IMR-90 (cell line): ENCODE results near the gene FAXC. TPM values are rescaled to one million over a fixed set of nuclear protein-coding genes. Genes with fewer than 3 reads are reported as not detected.

Experiments
- ATAC-seq: fragments of 200-7000 bp; cut with Tn5 transposase; 2 replicates; pipeline ENCODE4 v1.9.1; 2020; ENCODE audit warnings: low read depth, mild to moderate bottlenecking, moderate library complexity
- BruUV-seq: library from RNA; stranded (reverse); fragments of 400-500 nt; replicated peaks from 2 replicates; lab custom pipeline; 2021; lab: Mats Ljungman, UMichigan
- CTCF ChIA-PET: fragments of 300-600 bp; formaldehyde crosslinking; extraction: SDS; loops from one replicate; lab custom pipeline; 2021; ENCODE audit warnings: antibody characterized with exemption; lab: Yijun Ruan, JAX
- POLR2A ChIA-PET: fragments of 300-600 bp; sonication (Branson Sonifier 250); formaldehyde crosslinking; loops from one replicate; lab custom pipeline; 2022; ENCODE audit warnings: antibody characterized with exemption; ENCODE audit not compliant: unreplicated experiment; lab: Charles Lee
- DNase-seq: peaks from one replicate; pipeline ENCODE4 v3.0.0; 2013
- H2AFZ ChIP-seq: replicated peaks from 2 replicates; pipeline ENCODE3; 2013; ENCODE audit warnings: low read length, mild to moderate bottlenecking; ENCODE audit not compliant: poor library complexity
- H2AK5ac ChIP-seq: 2 replicates; pipeline ENCODE4 v1.6.1; 2013; ENCODE audit warnings: low read depth, low read length, inconsistent platforms
- H2AK9ac ChIP-seq: replicated peaks from 2 replicates; pipeline ENCODE3; 2013; ENCODE audit warnings: mild to moderate bottlenecking, low read depth, low read length, moderate library complexity; ENCODE audit not compliant: poor library complexity
- H2BK120ac ChIP-seq: 2 replicates; pipeline ENCODE4 v1.6.1; 2013; ENCODE audit warnings: low read depth, low read length, inconsistent platforms
- H2BK15ac ChIP-seq: 3 replicates; pipeline ENCODE4 v1.6.1; 2013; ENCODE audit warnings: low read depth, low read length, inconsistent platforms
- H2BK20ac ChIP-seq: 2 replicates; pipeline ENCODE4 v1.6.1; 2013; ENCODE audit warnings: low read depth, mild to moderate bottlenecking, inconsistent platforms, low read length, moderate library complexity
- H2BK5ac ChIP-seq: 2 replicates; pipeline ENCODE4 v1.6.1; 2013; ENCODE audit warnings: mild to moderate bottlenecking, low read depth, low read length, inconsistent platforms; ENCODE audit not compliant: poor library complexity, severe bottlenecking
- H3K14ac ChIP-seq: replicated peaks from 2 replicates; pipeline ENCODE4 v1.6.1; 2013; ENCODE audit warnings: low read depth, low read length, inconsistent platforms
- H3K18ac ChIP-seq: 2 replicates; pipeline ENCODE4 v1.6.1; 2013; ENCODE audit warnings: low read depth, low read length, control low read depth
- H3K23ac ChIP-seq: 2 replicates; pipeline ENCODE4 v1.6.1; 2013; ENCODE audit warnings: low read depth, low read length, inconsistent platforms
- H3K27ac ChIP-seq: 2 replicates; pipeline ENCODE4 v1.5.1; 2013; ENCODE audit warnings: mild to moderate bottlenecking, control low read depth, low read length; ENCODE audit not compliant: insufficient read depth
- H3K27me3 ChIP-seq: 2 replicates; pipeline ENCODE4 v1.6.1; 2013; ENCODE audit warnings: low read length; ENCODE audit not compliant: control insufficient read depth, insufficient read depth
- H3K36me3 ChIP-seq: 2 replicates; pipeline ENCODE4 v1.6.1; 2013; ENCODE audit warnings: low read length, mixed read lengths; ENCODE audit not compliant: control insufficient read depth, insufficient read depth
- H3K4ac ChIP-seq: 2 replicates; pipeline ENCODE4 v1.6.1; 2013; ENCODE audit warnings: low read depth, low read length, inconsistent platforms
- H3K4me1 ChIP-seq: 2 replicates; pipeline ENCODE4 v1.6.1; 2013; ENCODE audit warnings: low read length, mixed read lengths; ENCODE audit not compliant: control insufficient read depth, insufficient read depth
- H3K4me2 ChIP-seq: 2 replicates; pipeline ENCODE4 v1.6.1; 2013; ENCODE audit warnings: low read depth, mild to moderate bottlenecking, control low read depth, low read length, moderate library complexity
- H3K4me3 ChIP-seq: 2 replicates; pipeline ENCODE4 v1.5.1; 2013; ENCODE audit warnings: low read depth, mild to moderate bottlenecking, control low read depth, low read length, moderate library complexity; ENCODE audit not compliant: insufficient read depth
- H3K56ac ChIP-seq: 2 replicates; pipeline ENCODE4 v1.6.1; 2013; ENCODE audit warnings: low read length, inconsistent platforms; ENCODE audit not compliant: insufficient read depth; ENCODE audit errors: extremely low read depth
- H3K79me1 ChIP-seq, 2 experiments: 2 replicates each; pipeline ENCODE4 v1.6.1; 2013; ENCODE audit warnings: low read length in 2 of 2, inconsistent platforms in 1 of 2, low read depth in 1 of 2
- H3K9ac ChIP-seq: 2 replicates; pipeline ENCODE4 v1.6.1; 2013; ENCODE audit warnings: low read depth, low read length, control low read depth
- H3K9me1 ChIP-seq: 2 replicates; pipeline ENCODE4 v1.6.1; 2013; ENCODE audit warnings: low read length, inconsistent platforms; ENCODE audit not compliant: insufficient read depth
- H3K9me3 ChIP-seq: 2 replicates; pipeline ENCODE4 v1.6.1; 2013; ENCODE audit warnings: low read length; ENCODE audit not compliant: control insufficient read depth, insufficient read depth
- H4K20me1 ChIP-seq: 2 replicates; pipeline ENCODE4 v1.6.1; 2013; ENCODE audit warnings: low read length, inconsistent platforms; ENCODE audit not compliant: insufficient read depth
- H4K5ac ChIP-seq: 2 replicates; pipeline ENCODE4 v1.6.1; 2013; ENCODE audit warnings: mild to moderate bottlenecking, low read depth, low read length, control low read depth
- H4K8ac ChIP-seq, 2 experiments: 2 replicates each; pipeline ENCODE4 v1.6.1; 2013; ENCODE audit warnings: low read depth in 2 of 2, low read length in 2 of 2, control low read depth in 1 of 2, inconsistent platforms in 1 of 2
- H4K91ac ChIP-seq: 2 replicates; pipeline ENCODE4 v1.6.1; 2013; ENCODE audit warnings: low read depth, low read length, inconsistent platforms; ENCODE audit not compliant: insufficient read depth
- CEBPB ChIP-seq: IDR thresholded peaks from 2 replicates; pipeline ENCODE4 v1.6.1; 2012; ENCODE audit warnings: low read depth, low read length, improper control_type of control experiment
- CHD1 ChIP-seq: IDR thresholded peaks from 2 replicates; pipeline ENCODE4 v1.6.1; 2012; ENCODE audit warnings: low read depth, low read length, improper control_type of control experiment
- FOS ChIP-seq: fragments of 150-350 bp; IDR thresholded peaks from 2 replicates; pipeline ENCODE4 v1.6.1; 2016; ENCODE audit warnings: low read depth, low read length
- MXI1 ChIP-seq: IDR thresholded peaks from 2 replicates; pipeline ENCODE4 v1.6.1; 2012; ENCODE audit warnings: low read depth, mild to moderate bottlenecking, low read length, moderate library complexity, borderline replicate concordance
- NFE2L2 ChIP-seq: fragments of 150-350 bp; IDR thresholded peaks from 2 replicates; pipeline ENCODE4 v1.6.1; 2016; ENCODE audit warnings: low read depth, mild to moderate bottlenecking, low read length
- RAD21 ChIP-seq: IDR thresholded peaks from 2 replicates; pipeline ENCODE4 v1.6.1; 2012; ENCODE audit warnings: low read length, improper control_type of control experiment
- RCOR1 ChIP-seq: IDR thresholded peaks from 2 replicates; pipeline ENCODE4 v1.6.1; 2012; ENCODE audit warnings: mild to moderate bottlenecking, low read length, improper control_type of control experiment; ENCODE audit not compliant: insufficient replicate concordance
- WGBS, 2 experiments: methylation state at CpG; one replicate each; pipeline versions ENCODE4 v1.1.5 to v1.1.7; 2013; ENCODE audit warnings: missing lambda C conversion rate in 2 of 2; ENCODE audit not compliant: insufficient read length in 1 of 2; ENCODE audit errors: extremely low coverage in 2 of 2; 5-methylcytosine and 5-hydroxymethylcytosine counted together
- dilution Hi-C: fragments of 300-500 bp; cut with HindIII; formaldehyde crosslinking; loops from one replicate; pipeline ENCODE4 v1.14.3; 2018; ENCODE audit warnings: low sequenced_read_pairs; ENCODE audit not compliant: unreplicated experiment
- in situ Hi-C: fragments of 300-500 bp; cut with MboI; formaldehyde crosslinking; loops from 3 replicates; pipeline ENCODE4 v1.14.3; 2019; ENCODE audit warnings: low sequenced_read_pairs, inconsistent platforms, mixed read lengths
- intact Hi-C: fragments of 100-400 bp; cut with micrococcal nuclease; formaldehyde crosslinking; loops from 2 replicates; pipeline ENCODE4 v1.10.0; 2022
- polyA plus RNA-seq, 3 experiments: library from polyadenylated mRNA; depleted of rRNA; stranded (reverse); fragments of >200 nt; gene quantifications; 2 replicates each; pipeline ENCODE4 v1.2.3, GENCODE V29; 2012; ENCODE audit warnings: low replicate concordance in 1 of 3
- total RNA-seq: library from RNA; depleted of rRNA; stranded (reverse); fragments of >200 nt; gene quantifications from 2 replicates; pipeline ENCODE4 v1.2.3, GENCODE V29; 2012

FAXC gene
- total and polyA plus RNA-seq, 2 of the 4 experiments (the other 2 are of a cell fraction): 1.1 to 2.7 TPM

- Histone ChIP-seq H3K27ac (no peak overlapping the region), H2BK20ac (no peak overlapping the region), H3K14ac (no peak overlapping the region), H3K9me3 (no peaks in the 10 kb centered on the region), H4K20me1 (no peaks in the 10 kb centered on the region), H3K9me1 (peaks cover 6% of the 10 kb centered on the region; the same call in 1 of the 2 replicates), H3K9ac (no peak overlapping the region), H3K56ac (no peak overlapping the region), H2AFZ (no peak overlapping the region), H4K5ac (no peak overlapping the region), H3K27me3 (no peaks in the 10 kb centered on the region), H3K23ac (no peak overlapping the region), H4K8ac (no peak overlapping the region), H3K36me3 (no peaks in the 10 kb centered on the region), H2AK5ac (no peak overlapping the region), H2AK9ac (no peak overlapping the region), H2BK15ac (no peak overlapping the region), H3K4me2 (no peak overlapping the region), H3K4me1 (peaks cover 3% of the 10 kb centered on the region; the same call in 1 of the 2 replicates), H3K4ac (no peak overlapping the region), H3K18ac (no peak overlapping the region), H2BK120ac (no peak overlapping the region), H3K79me1 (no peaks in the 10 kb centered on the region), H2BK5ac (no peak overlapping the region), H4K91ac (no peak overlapping the region), H3K4me3 (no peak overlapping the region)
- no peak for ATAC-seq
- ChIA-PET CTCF (interaction anchor here (1.4 kb wide), 1 partner anchor 14 kb away, joined by 7 read pairs; no protein-coding TSS in a partner anchor), POLR2A (interaction anchor here (0.5 kb wide), 1 partner anchor 42 kb away, joined by 4 read pairs; no protein-coding TSS in a partner anchor)
- no TSS peak for BruUV-seq
- no peak for TF ChIP-seq FOS
- no peak for TF ChIP-seq MXI1
- TF ChIP-seq RAD21: no peak
- no peak for TF ChIP-seq NFE2L2
- no peak for TF ChIP-seq CEBPB
- no peak for TF ChIP-seq RCOR1
- TF ChIP-seq CHD1: no peak
- in situ Hi-C loops (no loop called here), intact Hi-C loops (no loop called here), dilution Hi-C loops (no loop called here)
- DNase-seq: no peak
- 97% methylated on average over 2 of the region's 4 CpGs; no CpG with 5 or more reads in 1 of the 2 experiments for WGBS, 2 experiments
Measured at GRCh38 chr6:99345164-99345563, 4.3 kb downstream of the FAXC start.
